HG02763 (cell line): ENCODE results near the gene L3MBTL2.

ENCODE experiments used
- ATAC-seq: cut with Tn5 transposase; IDR thresholded peaks from one replicate; pipeline ENCODE4 v1.9.1; 2021; ENCODE audit warnings: mild to moderate bottlenecking, moderate library complexity; ENCODE audit not compliant: unreplicated experiment

Gene L3MBTL2

DNA sequence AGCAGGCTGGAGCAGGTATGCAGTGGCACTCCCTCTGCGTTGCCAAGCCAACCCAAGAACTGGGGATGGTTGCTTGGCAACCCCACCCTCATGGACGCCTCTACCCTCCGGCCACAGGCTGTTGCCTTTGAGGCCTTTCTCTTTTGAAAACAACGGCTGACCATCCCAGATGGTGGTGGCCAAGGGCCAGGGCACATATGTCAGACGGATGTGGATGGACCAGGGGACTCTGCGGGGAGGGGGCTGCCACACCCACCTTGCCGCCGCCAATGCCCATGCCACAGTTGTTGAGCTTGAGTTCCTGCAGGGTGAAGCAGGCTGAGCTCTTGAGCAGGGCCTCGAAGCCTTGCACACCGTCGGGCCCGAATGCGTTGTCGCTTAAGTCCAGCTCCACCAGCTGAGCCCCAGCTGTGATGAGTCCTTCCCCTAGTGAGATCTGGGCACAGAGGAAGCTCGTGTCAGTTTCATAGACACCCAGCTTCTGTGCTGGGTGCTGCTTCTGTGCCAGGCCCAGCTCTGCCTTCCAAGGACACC lies 59.4 kb downstream of the L3MBTL2 start:
- ATAC-seq, result no peak

DNA sequence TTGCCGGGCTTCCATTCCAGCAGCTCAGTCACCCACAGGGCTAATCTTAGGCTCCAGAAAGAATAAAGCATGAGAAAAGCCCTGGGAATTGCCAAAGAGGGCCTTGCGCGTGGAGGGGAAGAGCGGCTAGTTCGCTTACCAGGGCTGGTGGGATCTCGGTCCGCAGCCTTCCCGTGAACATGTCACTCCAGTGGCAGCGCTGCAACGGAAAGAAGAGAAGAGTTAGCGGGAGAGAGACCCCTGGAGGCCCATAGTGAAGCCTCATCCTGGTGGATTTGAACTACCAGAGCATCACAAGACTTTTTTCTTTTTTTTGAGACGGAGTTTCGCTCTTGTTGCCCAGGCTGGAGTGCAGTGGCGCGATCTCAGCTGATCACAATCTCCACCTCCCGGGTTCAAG lies 62.8 kb downstream of the L3MBTL2 start:
- ATAC-seq, result no peak

- ATAC-seq, result no peak
These were observed 66.7 kb downstream of the L3MBTL2 start for GRCh38 chr22:41271787-41272186.

- no peak for ATAC-seq
These were observed 68.0 kb downstream of the L3MBTL2 start for GRCh38 chr22:41273128-41273527.

DNA sequence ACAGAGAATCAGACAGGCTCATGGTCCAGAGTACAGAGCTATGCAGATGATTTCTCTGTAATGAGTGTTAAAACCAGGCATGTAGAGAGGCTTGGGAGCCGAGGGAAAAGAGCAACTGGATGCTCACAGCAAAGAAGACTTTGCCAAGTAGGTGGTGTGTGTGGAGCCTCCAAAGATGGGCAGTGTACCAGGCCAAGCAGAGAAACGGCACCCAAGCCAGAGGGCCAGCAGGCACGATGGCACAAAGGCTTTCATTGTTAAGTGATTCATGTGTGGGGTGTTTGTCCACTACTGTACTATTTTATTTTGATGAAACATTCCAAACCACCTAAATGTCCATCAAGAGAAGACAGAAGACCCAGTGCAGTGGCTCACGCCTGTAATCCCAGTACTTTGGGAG lies 69.7 kb downstream of the L3MBTL2 start:
- no peak for ATAC-seq

GRCh38 chr22:41280065-41280464 lies 75.0 kb downstream of the L3MBTL2 start:
- ATAC-seq, result no peak

GRCh38 chr22:41280854-41281253 lies 75.7 kb downstream of the L3MBTL2 start:
- ATAC-seq, result no peak
